ENCODE measurements around the gene ANKRD60.

ANKRD60 gene

GRCh38 chr20:58175425-58175824 lies 53.0 kb downstream of the ANKRD60 start:
- Histone ChIP-seq H3K9me3 (ENCODE audit: control insufficient read depth, low read length) (no peaks in the 10 kb centered on the region), H3K18ac (ENCODE audit: low read depth in 1 of 2, low read length in 2 of 2) (no peak overlapping the region), H3K9ac (ENCODE audit: low read length) (peak overlapping the region; percentile 30), H3K4me1 (ENCODE audit: control insufficient read depth, insufficient read depth, low read depth, low read length) (peaks cover 5% of the 10 kb centered on the region), H3K23ac (ENCODE audit: low read length in 2 of 2) (no peak overlapping the region), H2AK5ac (ENCODE audit: low read length, severe bottlenecking) (no peak overlapping the region), H2BK120ac (ENCODE audit: low read depth, low read length) (no peak overlapping the region), H3K14ac (ENCODE audit: low read length in 2 of 2) (no peak overlapping the region), H2BK15ac (ENCODE audit: low read depth, poor library complexity, severe bottlenecking) (no peak overlapping the region), H2BK12ac (ENCODE audit: low read length in 2 of 2) (no peak overlapping the region), H3K4me3 (ENCODE audit: insufficient read depth in 1 of 2, low read depth in 1 of 2, low read length in 2 of 2) (no peak overlapping the region), H2BK5ac (ENCODE audit: low read depth, low read length, poor library complexity, severe bottlenecking) (no peak overlapping the region), H4K91ac (ENCODE audit: low read length) (no peak overlapping the region), H3K4ac (ENCODE audit: low read depth in 1 of 2, low read length in 2 of 2) (no peak overlapping the region), H3K27me3 (ENCODE audit: control insufficient read depth in 1 of 2, insufficient read depth in 1 of 2, low read length in 2 of 2) (peaks cover 21 to 37% of the 10 kb centered on the region in 2 experiments), H2AFZ (ENCODE audit: low read depth, low read length) (no peak overlapping the region), H3K36me3 (ENCODE audit: control insufficient read depth in 1 of 2, insufficient read depth in 2 of 2, low read depth in 1 of 2, low read length in 2 of 2) (no peaks in the 10 kb centered on the region), H3K27ac (ENCODE audit: low read length, poor library complexity, severe bottlenecking) (no peak overlapping the region), H3K4me2 (ENCODE audit: low read length, poor library complexity, severe bottlenecking) (no peak overlapping the region), H4K8ac (ENCODE audit: low read length) (no peak overlapping the region), H3K79me1 (replicated peaks; ENCODE audit: low read length, poor library complexity, severe bottlenecking) (no peaks in the 10 kb centered on the region)
- no peak for DNase-seq
- 81% methylated on average over 9 of the region's 9 CpGs for WGBS

GRCh38 chr20:58174708-58175280 lies 53.7 kb downstream of the ANKRD60 start:
- H3K36me3 ChIP-seq (ENCODE audit: control insufficient read depth in 1 of 2, insufficient read depth in 2 of 2, low read depth in 1 of 2, low read length in 2 of 2): no peaks in the 10 kb centered on the region
- peak overlapping the region in 1 of 2 experiments; percentile 55 for H3K4me3 ChIP-seq (ENCODE audit: insufficient read depth in 1 of 2, low read depth in 1 of 2, low read length in 2 of 2)

GRCh38 chr20:58173930-58174707 lies 54.3 kb downstream of the ANKRD60 start:
- Histone ChIP-seq H3K14ac (ENCODE audit: low read length in 2 of 2) (no peak overlapping the region), H2AFZ (ENCODE audit: low read depth, low read length) (no peak overlapping the region), H3K27ac (ENCODE audit: low read length, poor library complexity, severe bottlenecking) (no peak overlapping the region), H3K9ac (ENCODE audit: low read length) (peak overlapping the region; percentile 81), H2AK5ac (ENCODE audit: low read length, severe bottlenecking) (no peak overlapping the region), H3K18ac (ENCODE audit: low read depth in 1 of 2, low read length in 2 of 2) (no peak overlapping the region), H3K79me1 (replicated peaks; ENCODE audit: low read length, poor library complexity, severe bottlenecking) (no peaks in the 10 kb centered on the region), H2BK5ac (ENCODE audit: low read depth, low read length, poor library complexity, severe bottlenecking) (no peak overlapping the region), H3K36me3 (ENCODE audit: control insufficient read depth in 1 of 2, insufficient read depth in 2 of 2, low read depth in 1 of 2, low read length in 2 of 2) (no peaks in the 10 kb centered on the region), H3K4me1 (ENCODE audit: control insufficient read depth, insufficient read depth, low read depth, low read length) (no peaks in the 10 kb centered on the region), H3K4me2 (ENCODE audit: low read length, poor library complexity, severe bottlenecking) (no peak overlapping the region), H4K8ac (ENCODE audit: low read length) (no peak overlapping the region), H3K9me3 (ENCODE audit: control insufficient read depth, low read length) (no peaks in the 10 kb centered on the region), H4K91ac (ENCODE audit: low read length) (no peak overlapping the region), H3K27me3 (ENCODE audit: control insufficient read depth in 1 of 2, insufficient read depth in 1 of 2, low read length in 2 of 2) (peaks cover 10 to 27% of the 10 kb centered on the region in 2 experiments), H3K23ac (ENCODE audit: low read length in 2 of 2) (no peak overlapping the region), H3K4ac (ENCODE audit: low read depth in 1 of 2, low read length in 2 of 2) (no peak overlapping the region), H2BK120ac (ENCODE audit: low read depth, low read length) (no peak overlapping the region), H2BK12ac (ENCODE audit: low read length in 2 of 2) (no peak overlapping the region), H2BK15ac (ENCODE audit: low read depth, poor library complexity, severe bottlenecking) (no peak overlapping the region), H3K4me3 (ENCODE audit: insufficient read depth in 1 of 2, low read depth in 1 of 2, low read length in 2 of 2) (peak overlapping the region in 1 of 2 experiments; percentile 55)
- no peak for DNase-seq
- WGBS: 88% methylated on average over 19 of the region's 26 CpGs

More at GRCh38 chr20:58174708-58175280, 53.7 kb downstream of the ANKRD60 start:
- Histone ChIP-seq H3K4me1 (ENCODE audit: control insufficient read depth, insufficient read depth, low read depth, low read length) (peaks cover 4% of the 10 kb centered on the region), H2BK12ac (ENCODE audit: low read length in 2 of 2) (no peak overlapping the region), H4K8ac (ENCODE audit: low read length) (no peak overlapping the region), H2AFZ (ENCODE audit: low read depth, low read length) (no peak overlapping the region), H3K27ac (ENCODE audit: low read length, poor library complexity, severe bottlenecking) (no peak overlapping the region), H2AK5ac (ENCODE audit: low read length, severe bottlenecking) (no peak overlapping the region), H3K14ac (ENCODE audit: low read length in 2 of 2) (no peak overlapping the region), H3K4ac (ENCODE audit: low read depth in 1 of 2, low read length in 2 of 2) (no peak overlapping the region), H2BK5ac (ENCODE audit: low read depth, low read length, poor library complexity, severe bottlenecking) (no peak overlapping the region), H2BK15ac (ENCODE audit: low read depth, poor library complexity, severe bottlenecking) (no peak overlapping the region), H3K27me3 (ENCODE audit: control insufficient read depth in 1 of 2, insufficient read depth in 1 of 2, low read length in 2 of 2) (peaks cover 15 to 31% of the 10 kb centered on the region in 2 experiments), H3K18ac (ENCODE audit: low read depth in 1 of 2, low read length in 2 of 2) (no peak overlapping the region), H3K23ac (ENCODE audit: low read length in 2 of 2) (no peak overlapping the region), H3K79me1 (replicated peaks; ENCODE audit: low read length, poor library complexity, severe bottlenecking) (no peaks in the 10 kb centered on the region), H3K4me2 (ENCODE audit: low read length, poor library complexity, severe bottlenecking) (no peak overlapping the region), H3K9ac (ENCODE audit: low read length) (peak overlapping the region; percentile 81), H3K9me3 (ENCODE audit: control insufficient read depth, low read length) (no peaks in the 10 kb centered on the region), H2BK120ac (ENCODE audit: low read depth, low read length) (no peak overlapping the region), H4K91ac (ENCODE audit: low read length) (no peak overlapping the region)
- WGBS: 59% methylated on average over 8 of the region's 10 CpGs
- no peak for DNase-seq

- no peak for DNase-seq
Observed at GRCh38 chr20:58173091-58173490, 55.4 kb downstream of the ANKRD60 start.

More at GRCh38 chr20:58173091-58173490, 55.4 kb downstream of the ANKRD60 start:
- Histone ChIP-seq H3K36me3 (ENCODE audit: control insufficient read depth in 1 of 2, insufficient read depth in 2 of 2, low read depth in 1 of 2, low read length in 2 of 2) (no peaks in the 10 kb centered on the region), H4K91ac (ENCODE audit: low read length) (no peak overlapping the region), H3K23ac (ENCODE audit: low read length in 2 of 2) (no peak overlapping the region), H3K14ac (ENCODE audit: low read length in 2 of 2) (no peak overlapping the region), H2AFZ (ENCODE audit: low read depth, low read length) (no peak overlapping the region), H3K4me3 (ENCODE audit: insufficient read depth in 1 of 2, low read depth in 1 of 2, low read length in 2 of 2) (no peak overlapping the region), H3K9ac (ENCODE audit: low read length) (no peak overlapping the region), H3K27me3 (ENCODE audit: control insufficient read depth in 1 of 2, insufficient read depth in 1 of 2, low read length in 2 of 2) (peaks cover under 1 to 16% of the 10 kb centered on the region in 2 experiments), H4K8ac (ENCODE audit: low read length) (no peak overlapping the region), H3K18ac (ENCODE audit: low read depth in 1 of 2, low read length in 2 of 2) (no peak overlapping the region), H2AK5ac (ENCODE audit: low read length, severe bottlenecking) (no peak overlapping the region), H2BK120ac (ENCODE audit: low read depth, low read length) (no peak overlapping the region), H2BK15ac (ENCODE audit: low read depth, poor library complexity, severe bottlenecking) (no peak overlapping the region), H3K4me1 (ENCODE audit: control insufficient read depth, insufficient read depth, low read depth, low read length) (no peaks in the 10 kb centered on the region), H3K4me2 (ENCODE audit: low read length, poor library complexity, severe bottlenecking) (no peak overlapping the region), H2BK12ac (ENCODE audit: low read length in 2 of 2) (no peak overlapping the region), H3K79me1 (replicated peaks; ENCODE audit: low read length, poor library complexity, severe bottlenecking) (no peaks in the 10 kb centered on the region), H3K27ac (ENCODE audit: low read length, poor library complexity, severe bottlenecking) (no peak overlapping the region), H2BK5ac (ENCODE audit: low read depth, low read length, poor library complexity, severe bottlenecking) (no peak overlapping the region), H3K9me3 (ENCODE audit: control insufficient read depth, low read length) (no peaks in the 10 kb centered on the region), H3K4ac (ENCODE audit: low read depth in 1 of 2, low read length in 2 of 2) (no peak overlapping the region)
- WGBS: 93% methylated on average over 9 of the region's 9 CpGs
